ENCODE measurements around the gene EFHD2.
"Not testable (repeated sequence)": the region's sequence is repeated elsewhere in the genome, so short reads cannot be mapped to it uniquely, and the experiment has no call there.

The EFHD2 gene

DNA sequence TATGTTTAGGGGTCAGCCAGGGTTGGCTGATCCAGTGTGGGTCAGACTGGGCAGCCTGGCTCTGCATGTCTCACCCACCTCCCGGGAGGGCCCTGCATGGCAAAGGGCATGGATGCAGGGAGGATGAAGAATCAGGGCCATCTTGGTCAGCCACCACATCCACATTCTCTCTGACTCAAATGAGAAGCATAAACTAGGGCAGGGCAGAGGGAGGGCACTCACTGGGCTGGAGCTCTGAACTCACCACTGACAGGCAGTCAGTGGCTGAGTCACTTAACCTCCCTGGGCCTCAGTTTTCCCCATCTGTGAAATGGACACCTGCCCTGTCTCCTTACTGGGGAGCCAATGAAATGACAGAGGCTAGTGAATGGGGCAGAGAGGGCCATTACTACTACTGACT is 42.5 kb downstream of the EFHD2 start:
- no peak for DNase-seq

DNA sequence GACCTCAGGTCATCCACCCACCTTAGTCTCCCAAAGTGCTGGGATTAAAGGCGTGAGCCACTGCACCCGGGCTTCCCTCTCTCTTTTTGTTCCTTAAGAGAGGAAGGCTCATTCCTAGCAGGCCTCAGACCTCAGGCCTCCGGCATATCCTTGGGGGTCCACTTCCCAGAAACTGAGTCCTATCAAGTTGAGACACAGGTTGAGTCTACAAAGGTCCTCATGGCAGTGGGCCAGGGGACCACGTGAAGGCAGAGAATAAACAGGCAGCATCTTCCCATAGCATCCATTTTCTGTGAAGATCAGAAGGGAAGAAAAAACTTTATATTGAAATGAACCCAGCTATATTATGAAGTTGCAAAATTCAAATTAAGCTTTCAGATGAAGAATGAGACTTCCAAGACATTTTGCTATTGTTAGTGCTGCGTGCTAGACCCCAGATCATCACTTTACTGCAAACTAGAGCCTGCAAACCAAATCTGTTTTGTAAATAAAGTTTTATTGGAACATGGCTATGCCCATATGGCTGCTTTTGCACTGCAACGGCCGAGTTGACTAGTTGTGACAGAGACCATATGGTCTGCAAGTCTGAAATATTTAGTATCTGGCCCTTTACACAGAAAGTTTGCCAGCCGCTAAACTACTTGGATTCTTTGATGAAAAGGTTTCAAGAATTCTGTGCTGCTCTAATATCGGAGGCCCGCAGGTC is 43.3 kb downstream of the EFHD2 start:
- no peak for DNase-seq

DNA sequence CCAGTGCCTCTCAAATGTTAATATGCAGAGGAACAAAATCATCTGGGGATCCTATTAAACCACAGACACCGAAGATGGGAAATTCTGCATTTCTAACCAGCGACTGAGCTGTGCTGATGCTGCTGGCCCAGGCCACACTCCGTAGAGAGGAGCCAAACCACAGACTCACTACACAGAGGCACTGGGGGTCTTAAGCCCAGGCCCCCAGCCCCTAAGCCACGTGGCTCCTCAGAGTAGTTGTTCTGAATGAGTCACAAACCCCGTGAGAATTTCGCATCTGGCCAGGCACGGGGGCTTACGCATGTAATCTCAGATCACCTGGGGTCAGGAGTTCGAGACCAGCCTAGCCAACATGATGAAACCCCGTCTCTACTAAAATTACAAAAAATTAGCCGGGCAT is 44.0 kb downstream of the EFHD2 start:
- no peak for DNase-seq

DNA sequence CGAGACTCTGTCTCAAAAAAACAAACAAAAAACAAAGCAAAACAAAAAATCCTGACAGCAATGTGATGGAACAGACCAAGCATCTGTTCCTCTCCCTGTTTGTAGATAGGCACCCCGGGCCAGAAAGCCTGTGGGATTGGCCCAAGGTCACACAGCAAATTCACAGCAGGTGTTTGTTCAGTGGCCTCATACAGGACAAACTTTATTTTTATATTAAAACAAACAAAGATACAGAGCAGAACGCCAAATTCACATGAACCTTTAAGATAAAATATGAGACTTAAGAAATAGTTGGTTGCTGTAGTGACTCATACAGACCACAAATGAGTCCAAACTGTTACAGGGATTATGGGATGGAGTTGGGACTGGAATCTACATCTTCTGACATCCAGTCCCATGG is 44.6 kb downstream of the EFHD2 start:
- DNase-seq = no peak

DNA sequence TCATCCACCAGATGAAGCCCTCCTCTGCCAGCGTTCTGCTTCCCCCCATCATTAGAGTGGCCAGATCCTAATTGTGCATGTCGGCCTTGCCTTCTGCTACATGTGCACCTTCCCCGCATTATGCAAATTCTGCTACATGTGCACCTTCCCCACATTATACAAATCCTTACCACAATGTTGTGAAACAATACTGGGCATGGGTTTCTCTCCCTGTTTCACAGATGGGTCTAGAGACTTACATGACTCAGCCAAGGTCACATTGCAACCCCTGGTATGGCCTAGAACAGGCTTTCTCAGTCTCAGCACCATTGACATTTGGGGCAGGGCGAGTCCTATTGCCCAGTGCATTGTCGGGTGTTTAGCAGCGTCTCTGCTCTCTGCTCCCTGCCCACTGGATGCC is 45.8 kb downstream of the EFHD2 start:
- no peak for DNase-seq

DNA sequence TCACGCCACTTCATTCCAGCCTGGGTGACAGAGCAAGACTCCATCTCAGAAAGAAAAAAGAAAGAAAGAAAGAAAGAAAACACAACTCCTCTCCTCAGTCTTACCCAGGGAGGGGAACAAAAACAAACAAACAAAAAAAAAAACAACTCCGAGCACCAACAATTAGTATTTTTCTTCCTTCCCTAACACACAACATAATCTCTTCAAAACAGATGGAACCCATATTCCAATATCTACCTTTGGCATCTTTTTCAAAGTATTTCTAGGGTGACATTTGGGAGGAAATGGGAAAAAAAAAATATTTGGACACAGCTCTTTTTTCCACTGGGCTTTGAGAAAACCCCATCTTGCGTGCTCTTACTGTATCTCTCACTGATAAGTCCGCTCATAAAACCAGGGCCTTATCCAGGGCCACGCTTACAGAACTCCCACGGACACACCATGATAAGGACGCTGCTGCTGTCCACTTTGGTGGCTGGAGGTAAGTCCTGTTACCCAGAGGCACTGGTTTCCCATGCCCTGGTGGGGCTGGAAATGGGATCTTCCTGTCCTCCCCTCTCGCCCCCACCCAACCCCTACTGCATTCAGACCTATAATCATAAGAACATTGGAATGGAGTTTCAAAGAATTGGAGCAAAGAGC is 46.7 kb downstream of the EFHD2 start, which contains the start of gene CELA2A:
TSS of gene CELA2A (plus strand) at position 420 of the 642 bp plus-strand sequence. CDS start at position 442, 22 bp downstream.
- DNase-seq = no peak

DNA sequence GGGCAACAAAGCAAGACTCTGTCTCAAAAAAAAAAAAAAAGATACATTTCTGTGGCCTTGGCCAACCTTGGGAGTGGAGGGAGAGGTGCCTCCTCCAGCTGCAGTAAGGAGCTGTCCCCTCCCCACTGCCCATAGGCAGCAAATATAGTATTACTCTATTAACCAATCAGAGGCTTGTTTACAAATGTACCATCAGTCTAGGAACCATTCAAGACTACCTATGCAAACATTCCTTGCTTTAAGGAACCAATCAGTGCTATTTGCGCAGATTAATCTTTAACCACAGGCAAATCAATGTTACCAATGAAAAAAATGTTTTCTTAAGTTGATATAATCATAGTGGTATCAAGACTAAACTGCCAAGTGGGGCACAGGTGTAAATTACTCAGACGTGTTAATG is 47.9 kb downstream of the EFHD2 start:
- no peak for DNase-seq

DNA sequence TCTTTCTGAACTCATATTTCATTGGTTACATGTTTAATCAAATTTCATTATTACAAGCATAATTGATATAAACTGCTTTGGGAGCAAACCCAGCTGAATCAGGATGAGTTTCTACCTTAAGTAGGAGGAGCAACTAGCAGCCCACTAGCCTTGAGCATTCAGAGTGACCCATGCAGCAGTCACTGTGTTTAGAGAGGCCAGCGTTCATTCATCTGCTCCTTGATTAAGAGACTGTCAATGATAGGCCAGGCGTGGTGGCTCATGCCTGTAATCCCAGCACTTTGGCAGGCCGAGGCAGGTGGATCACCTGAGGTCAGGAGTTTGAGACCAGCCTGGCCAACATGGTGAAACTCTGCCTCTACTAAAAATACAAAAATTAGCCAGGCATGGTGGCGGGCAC is 48.7 kb downstream of the EFHD2 start:
- DNase-seq = not testable (repeated sequence)

DNA sequence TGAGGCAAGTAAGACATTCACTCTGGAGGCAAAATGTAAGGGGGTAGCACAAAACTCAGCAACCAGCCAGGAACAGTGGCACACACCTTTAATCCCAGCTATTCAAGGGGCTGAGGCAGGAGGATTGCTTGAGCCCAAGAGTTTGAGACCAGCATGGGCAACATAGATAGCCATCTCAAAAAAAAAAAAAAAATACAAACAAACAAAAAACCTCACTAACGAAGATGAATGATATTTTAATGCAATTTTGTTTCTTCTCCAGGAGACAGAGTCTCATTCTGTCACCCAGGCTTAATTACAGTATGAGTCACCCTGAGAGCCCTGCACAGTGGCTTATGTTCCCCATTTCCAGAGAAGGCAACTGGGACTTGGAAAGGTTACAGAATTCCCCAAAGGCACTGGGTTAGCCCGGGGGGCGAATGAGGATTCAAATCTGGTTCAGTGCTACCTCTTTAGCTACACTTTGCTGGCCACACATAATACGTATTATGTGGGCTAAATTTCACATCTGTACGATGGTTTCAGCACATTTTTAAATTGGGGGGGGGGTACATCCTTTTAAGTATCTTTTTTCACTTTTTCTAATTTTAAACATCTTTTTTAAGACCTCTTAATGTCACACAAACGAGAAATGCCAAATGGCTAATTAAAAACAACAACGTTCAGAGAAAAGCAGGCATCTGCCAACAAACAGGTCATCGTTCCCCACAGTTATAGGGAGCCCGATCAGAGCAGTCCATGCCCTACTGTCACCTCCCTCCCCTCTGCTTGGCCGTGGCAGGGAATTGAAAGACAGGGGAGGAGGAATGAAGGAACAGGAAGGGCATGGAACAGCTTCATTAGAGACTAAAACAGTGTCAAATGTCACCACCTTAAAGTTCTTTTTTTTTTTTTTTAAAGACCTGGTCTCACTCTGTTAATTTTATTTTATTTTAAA is 50.4 kb downstream of the EFHD2 start:
- peak in 1 of 56 donors; percentile 3 for DNase-seq

DNA sequence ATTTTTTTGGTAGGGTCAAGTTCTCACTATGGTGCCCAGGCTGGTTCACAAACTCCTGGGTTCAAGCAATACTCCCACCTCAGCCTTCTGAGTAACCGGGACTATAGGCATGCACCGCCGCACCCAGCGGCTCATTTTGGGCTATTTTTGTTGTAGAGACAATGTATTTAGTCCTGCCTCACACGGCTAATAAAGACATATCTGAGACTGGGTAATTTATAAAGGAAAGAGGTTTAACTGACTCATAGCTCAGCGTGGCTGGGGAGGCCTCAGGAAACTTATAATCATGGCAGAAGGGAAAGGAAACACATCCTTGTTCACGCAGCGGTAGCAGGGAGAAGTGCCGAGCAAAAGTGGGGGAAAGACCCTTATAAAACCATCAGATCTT is 51.0 kb downstream of the EFHD2 start:
- DNase-seq = no peak

DNA sequence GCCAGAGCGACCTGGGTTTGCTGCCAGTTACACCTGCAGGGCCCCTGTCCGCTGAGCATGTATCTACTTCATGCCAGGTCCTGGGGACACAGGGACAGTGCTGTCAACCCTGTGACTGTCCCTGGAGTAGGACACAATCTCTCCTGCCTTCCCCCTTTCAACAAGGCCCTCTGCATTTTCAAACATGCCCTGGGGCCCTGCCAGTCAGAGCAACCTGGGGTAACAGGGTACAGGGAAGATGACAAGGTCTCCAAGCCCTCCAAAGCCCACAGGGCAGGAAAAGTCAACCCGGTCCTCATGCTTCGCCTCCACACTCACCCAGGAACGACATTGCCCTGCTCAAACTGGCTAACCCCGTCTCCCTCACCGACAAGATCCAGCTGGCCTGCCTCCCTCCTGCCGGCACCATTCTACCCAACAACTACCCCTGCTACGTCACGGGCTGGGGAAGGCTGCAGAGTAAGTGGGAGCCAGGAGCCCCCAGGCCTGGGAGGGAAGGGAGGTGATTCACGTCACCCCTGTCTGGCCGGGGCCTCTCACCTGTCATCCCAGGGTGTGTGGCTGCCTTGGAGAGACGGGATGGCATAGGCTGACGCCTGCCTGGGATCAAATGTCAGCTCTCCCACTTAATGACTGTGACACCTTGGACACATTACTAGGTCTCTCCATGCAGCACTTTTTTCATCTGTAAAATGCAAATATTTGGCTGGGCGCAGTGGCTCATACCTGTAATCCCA is 53.5 kb downstream of the EFHD2 start:
- not testable (repeated sequence) for DNase-seq

DNA sequence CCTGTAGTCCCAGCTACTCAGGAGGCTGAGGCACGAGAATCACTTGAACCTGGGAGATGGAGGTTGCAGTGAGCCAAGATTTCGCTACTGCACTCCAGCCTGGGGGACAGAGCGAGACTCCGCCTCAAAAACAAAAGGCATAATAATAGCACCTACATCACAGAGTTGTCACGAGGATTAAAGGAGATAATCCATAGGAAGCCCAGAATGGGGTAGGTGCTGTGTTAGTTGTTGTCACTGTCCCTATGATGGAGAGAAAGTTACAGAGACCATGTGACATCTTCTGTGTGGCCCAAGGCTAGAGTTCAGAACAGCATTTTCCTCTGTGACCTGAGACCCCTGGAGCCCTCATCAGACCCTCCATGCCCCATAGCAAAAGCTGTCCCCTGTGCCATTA is 54.2 kb downstream of the EFHD2 start:
- not testable (repeated sequence) for DNase-seq

DNA sequence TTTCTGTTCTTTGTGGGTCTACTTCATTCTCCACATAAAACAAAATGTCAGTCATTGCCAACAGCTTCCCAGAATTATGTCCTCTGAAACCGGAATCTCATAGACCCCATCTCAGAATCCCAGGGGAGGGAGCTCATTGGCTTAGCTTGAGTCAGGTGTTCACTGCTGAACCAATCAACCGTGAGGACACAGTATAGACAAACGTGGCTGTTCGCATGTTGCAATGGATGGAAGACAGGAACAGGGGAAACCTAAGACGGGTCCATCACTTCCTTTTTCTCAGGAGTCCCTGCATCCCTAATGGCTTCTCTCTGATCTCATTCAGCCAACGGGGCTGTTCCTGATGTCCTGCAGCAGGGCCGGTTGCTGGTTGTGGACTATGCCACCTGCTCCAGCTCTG is 56.0 kb downstream of the EFHD2 start:
- no peak for DNase-seq

DNA sequence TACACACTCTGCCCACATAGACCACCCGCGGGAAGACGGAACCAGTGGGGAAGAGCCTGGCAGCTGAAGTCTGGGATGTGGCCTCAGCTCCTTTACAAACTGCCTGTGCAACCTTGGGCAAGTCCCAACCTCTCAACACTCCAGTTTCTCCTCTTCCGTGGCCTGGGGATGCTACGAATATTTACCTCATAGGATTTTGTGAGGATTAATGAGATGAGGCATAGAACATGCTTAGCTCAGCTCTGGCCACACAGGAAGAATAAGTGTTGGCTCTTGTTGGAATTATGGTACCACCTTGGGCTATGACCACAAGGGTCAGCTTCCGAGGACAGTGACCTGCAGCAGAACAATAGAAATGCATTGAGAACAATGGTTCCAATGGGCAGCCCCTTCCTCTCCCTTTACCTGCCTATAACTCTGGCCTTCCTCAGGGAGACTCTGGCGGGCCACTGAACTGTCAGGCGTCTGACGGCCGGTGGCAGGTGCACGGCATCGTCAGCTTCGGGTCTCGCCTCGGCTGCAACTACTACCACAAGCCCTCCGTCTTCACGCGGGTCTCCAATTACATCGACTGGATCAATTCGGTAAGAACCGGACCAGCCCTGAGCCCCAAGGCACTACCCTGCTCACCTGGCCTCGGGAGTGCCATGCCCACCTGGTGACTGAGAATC is 57.4 kb downstream of the EFHD2 start:
- not testable (repeated sequence) for DNase-seq

DNA sequence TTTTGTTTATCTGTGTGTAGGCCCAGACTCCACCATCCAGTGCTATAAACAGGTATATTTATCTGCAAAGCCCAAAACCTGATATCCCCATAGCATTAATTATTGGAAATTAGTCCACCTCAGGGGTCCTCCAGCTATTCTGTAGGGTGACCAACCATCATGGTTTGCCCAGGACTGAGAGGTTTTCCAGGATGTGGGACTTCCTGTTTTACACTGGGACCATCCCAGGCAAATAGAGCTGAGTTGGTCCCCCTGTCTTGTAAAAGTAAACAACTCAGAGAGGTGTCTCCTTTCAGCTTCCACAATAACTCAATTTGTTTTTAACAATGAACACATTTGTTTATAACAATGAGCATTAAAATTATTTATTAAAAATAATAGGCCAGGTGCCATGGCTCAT is 58.5 kb downstream of the EFHD2 start:
- no peak for DNase-seq

DNA sequence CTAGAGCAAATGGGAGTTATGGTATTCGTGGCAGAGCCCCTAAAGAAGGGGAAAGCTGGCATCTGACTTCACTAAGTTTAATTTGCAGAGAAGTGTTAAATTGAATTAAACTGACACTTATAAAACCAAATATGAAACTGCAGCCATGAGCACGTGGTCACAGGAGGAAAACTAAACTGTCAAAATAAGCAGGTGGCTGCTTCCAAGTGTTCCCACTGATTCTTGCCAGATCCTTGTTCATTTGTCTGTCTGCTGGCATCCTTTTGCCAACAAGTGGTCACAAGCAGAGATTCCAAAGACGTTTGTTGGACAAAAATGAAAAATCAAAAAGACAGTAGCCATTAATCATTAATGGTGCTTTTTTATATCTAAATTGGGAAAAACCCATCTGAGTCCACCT is 59.7 kb downstream of the EFHD2 start:
- no peak for DNase-seq

DNA sequence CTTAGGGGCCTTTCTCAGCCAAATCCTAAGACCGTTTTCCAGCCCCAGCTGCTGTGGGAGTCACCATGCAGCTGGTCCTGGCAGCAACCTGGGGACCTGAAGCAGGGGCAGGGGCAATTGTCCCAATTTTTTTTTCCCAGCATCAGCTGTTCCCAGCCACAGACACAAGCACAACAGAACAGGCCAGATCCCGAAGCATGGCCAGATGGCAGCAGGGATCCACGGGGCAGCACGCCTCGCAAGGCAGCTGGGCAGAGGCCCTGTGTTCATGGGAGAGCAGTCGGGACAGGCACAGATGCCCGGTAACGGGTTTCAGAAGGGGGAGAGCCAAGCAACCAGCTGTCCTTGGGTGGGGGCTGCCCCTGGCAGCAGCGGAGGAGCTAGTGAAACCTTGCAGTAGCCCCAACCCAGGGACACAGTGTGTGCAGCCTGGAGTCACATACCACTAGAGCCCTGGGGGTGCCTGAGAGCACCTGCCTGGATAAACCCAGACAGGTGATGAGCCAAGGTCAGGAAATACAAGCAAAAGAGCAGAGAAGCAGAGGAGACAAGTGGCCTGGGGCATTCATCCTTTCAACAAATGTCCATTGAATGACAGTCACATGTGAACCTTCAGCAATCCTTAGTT is 60.2 kb downstream of the EFHD2 start:
- peak in 17 of 56 donors; percentile 0 to 22 (median 7) for DNase-seq

DNA sequence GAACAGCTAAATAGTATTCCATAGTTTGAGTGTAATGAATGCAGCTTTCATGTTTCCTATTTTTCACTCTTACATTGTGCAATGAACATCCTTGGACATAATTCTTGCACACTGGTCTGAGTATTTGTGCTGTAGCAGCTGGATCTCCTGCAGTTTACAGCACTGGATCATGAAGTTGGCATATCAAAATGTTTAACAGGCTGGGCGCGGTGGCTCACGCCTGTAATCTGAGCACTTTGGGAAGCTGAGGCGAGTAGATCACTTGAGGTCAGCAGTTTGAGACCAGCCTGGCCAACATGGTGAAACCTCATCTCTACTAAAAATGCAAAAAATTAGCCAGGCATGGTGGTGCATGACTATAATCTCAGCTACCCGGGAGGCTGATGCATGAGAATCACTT is 61.4 kb downstream of the EFHD2 start:
- not testable (repeated sequence) for DNase-seq

DNA sequence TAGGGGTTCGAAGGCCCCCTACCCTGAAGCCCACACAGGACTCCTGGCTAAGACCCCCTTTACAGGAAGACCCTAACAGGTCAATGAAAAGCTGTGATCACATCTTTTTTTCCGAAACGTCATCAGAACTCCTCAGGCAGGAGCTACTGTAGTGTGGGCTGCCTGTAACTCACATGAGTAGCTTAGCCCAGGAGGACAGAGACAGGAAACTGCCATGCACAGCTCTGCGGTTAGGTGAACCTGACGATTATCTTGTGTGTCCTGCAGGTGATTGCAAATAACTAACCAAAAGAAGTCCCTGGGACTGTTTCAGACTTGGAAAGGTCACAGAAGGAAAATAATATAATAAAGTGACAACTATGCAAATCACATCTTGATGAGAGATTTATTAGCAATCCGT is 62.0 kb downstream of the EFHD2 start:
- not testable (repeated sequence) for DNase-seq

DNA sequence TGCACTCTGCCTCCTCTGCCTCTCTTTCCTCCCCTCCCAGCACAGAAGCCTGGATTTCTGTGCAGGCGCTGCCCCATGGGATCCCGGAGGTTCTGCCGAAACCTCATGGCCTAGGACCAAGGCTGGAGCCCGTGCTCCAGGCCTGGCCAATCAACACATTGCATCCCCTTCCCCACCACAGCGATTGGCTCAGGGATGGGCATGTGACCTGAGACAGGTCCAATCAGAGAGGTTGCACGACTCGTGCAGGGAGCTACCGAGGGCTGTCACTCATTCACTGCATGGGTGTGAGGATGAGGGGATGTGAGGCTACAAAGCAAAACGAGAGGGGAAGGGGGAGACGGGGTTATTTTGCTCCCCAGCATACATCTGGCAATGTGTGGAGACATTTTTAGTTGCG is 62.9 kb downstream of the EFHD2 start:
- no peak for DNase-seq

Measured in nucleus accumbens (tissue), 56 donors.